Measurements from ENCODE around the gene TMEM39A. TPM values are rescaled to one million over a fixed set of nuclear protein-coding genes. Genes with fewer than 3 reads are reported as not detected.

TMEM39A gene
- total and polyA plus RNA-seq, 2 of the 4 experiments (the other 2 are of a cell fraction): 29.6 to 117 TPM

DNA sequence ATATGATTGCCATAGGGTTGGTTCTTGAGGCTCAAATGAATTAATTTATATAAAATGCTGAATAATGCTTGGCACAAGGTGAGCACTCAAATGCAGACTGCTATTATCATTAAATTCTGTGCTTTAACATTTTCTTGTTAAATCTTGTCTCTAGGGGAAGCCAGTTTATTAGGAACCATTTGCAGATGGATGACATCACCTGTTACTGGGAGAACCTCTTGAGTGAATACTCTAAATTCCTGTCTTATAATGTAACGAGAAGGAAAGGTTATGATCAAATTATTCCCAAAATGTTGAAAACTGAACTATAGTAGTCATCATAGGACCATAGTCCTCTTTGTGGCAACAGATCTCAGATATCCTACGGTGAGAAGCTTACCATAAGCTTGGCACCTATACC, 28.7 kb upstream of the TMEM39A start:
- Histone ChIP-seq H3K27me3 (ENCODE audit: control insufficient read depth, insufficient read depth, low read length) (no peaks in the 10 kb centered on the region), H3K14ac (replicated peaks; ENCODE audit: low read depth, low read length) (no peak overlapping the region), H3K4me2 (ENCODE audit: low read depth, low read length) (no peak overlapping the region), H2AK9ac (replicated peaks; ENCODE audit: low read depth, low read length, poor library complexity) (no peak overlapping the region), H3K9ac (ENCODE audit: low read depth, low read length) (no peak overlapping the region), H3K9me3 (ENCODE audit: control insufficient read depth, insufficient read depth, low read length) (no peaks in the 10 kb centered on the region), H4K20me1 (ENCODE audit: insufficient read depth, low read length) (no peaks in the 10 kb centered on the region), H3K4me3 (ENCODE audit: insufficient read depth, low read depth, low read length) (no peak overlapping the region), H3K27ac (ENCODE audit: insufficient read depth, low read length) (no peak overlapping the region), H2BK20ac (ENCODE audit: low read depth, low read length) (no peak overlapping the region), H4K91ac (ENCODE audit: insufficient read depth, low read depth, low read length) (no peak overlapping the region), H3K9me1 (ENCODE audit: insufficient read depth, low read length) (no peaks in the 10 kb centered on the region), H2BK5ac (ENCODE audit: low read depth, low read length, poor library complexity, severe bottlenecking) (no peak overlapping the region), H2AFZ (replicated peaks; ENCODE audit: low read length, poor library complexity) (no peak overlapping the region), H3K18ac (ENCODE audit: low read depth, low read length) (no peak overlapping the region), H2BK15ac (ENCODE audit: low read depth, low read length) (no peak overlapping the region), H4K5ac (ENCODE audit: low read depth, low read length) (no peak overlapping the region), H3K4ac (ENCODE audit: low read depth, low read length) (no peak overlapping the region), H3K56ac (ENCODE audit: extremely low read depth, insufficient read depth, low read length) (no peak overlapping the region), H2BK120ac (ENCODE audit: low read depth, low read length) (no peak overlapping the region), H3K23ac (ENCODE audit: low read depth, low read length) (no peak overlapping the region), H3K36me3 (ENCODE audit: control insufficient read depth, insufficient read depth, low read length) (no peaks in the 10 kb centered on the region), H3K4me1 (ENCODE audit: control insufficient read depth, insufficient read depth, low read length) (no peaks in the 10 kb centered on the region), H3K79me1 (ENCODE audit: low read depth in 1 of 2, low read length in 2 of 2) (peaks cover 1 to 2% of the 10 kb centered on the region in 2 experiments; a peak in 1 of 4 replicates), H2AK5ac (ENCODE audit: low read depth, low read length) (no peak overlapping the region), H4K8ac (ENCODE audit: low read depth in 2 of 2, low read length in 2 of 2) (no peak overlapping the region)
- DNase-seq (no peak), ATAC-seq (ENCODE audit: low read depth) (no peak)
- BruUV-seq (replicated peaks): no TSS peak
- TF ChIP-seq CEBPB (IDR thresholded peaks at IDR 0.05; ENCODE audit: low read depth, low read length) (no peak), SMC3 (IDR thresholded peaks at IDR 0.05; ENCODE audit: low read depth, low read length) (no peak), NFE2L2 (IDR thresholded peaks at IDR 0.05; ENCODE audit: low read depth, low read length) (no peak), MAFK (IDR thresholded peaks at IDR 0.05; ENCODE audit: low read depth, low read length) (no peak), POLR2A (IDR thresholded peaks at IDR 0.05; ENCODE audit: low read depth, low read length) (no peak), RFX5 (IDR thresholded peaks at IDR 0.05; ENCODE audit: low read depth, low read length) (peak; percentile 87), RCOR1 (IDR thresholded peaks at IDR 0.05; ENCODE audit: insufficient replicate concordance, low read length) (no peak)
- TF ChIP-seq, protein P1, sequence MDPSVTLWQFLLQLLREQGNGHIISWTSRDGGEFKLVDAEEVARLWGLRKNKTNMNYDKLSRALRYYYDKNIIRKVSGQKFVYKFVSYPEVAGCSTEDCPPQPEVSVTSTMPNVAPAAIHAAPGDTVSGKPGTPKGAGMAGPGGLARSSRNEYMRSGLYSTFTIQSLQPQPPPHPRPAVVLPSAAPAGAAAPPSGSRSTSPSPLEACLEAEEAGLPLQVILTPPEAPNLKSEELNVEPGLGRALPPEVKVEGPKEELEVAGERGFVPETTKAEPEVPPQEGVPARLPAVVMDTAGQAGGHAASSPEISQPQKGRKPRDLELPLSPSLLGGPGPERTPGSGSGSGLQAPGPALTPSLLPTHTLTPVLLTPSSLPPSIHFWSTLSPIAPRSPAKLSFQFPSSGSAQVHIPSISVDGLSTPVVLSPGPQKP (IDR thresholded peaks at IDR 0.05; ENCODE audit: borderline replicate concordance, low read depth, low read length): no peak
- ChIA-PET POLR2A (ENCODE audit: unreplicated experiment) (no interaction called here), CTCF (no interaction called here)
- intact Hi-C loops (cut with micrococcal nuclease): no loop called here
- dilution Hi-C loops (cut with HindIII; ENCODE audit: low sequenced_read_pairs, unreplicated experiment): no loop called here
- WGBS, 2 experiments (ENCODE audit: extremely low coverage in 2 of 2, insufficient read length in 1 of 2): no CpG with 5 or more reads among the region's 2 CpGs
- in situ Hi-C loops (cut with MboI; ENCODE audit: low sequenced_read_pairs): no loop called here

All from IMR-90 (cell line).